ENCODE results near the gene PRPH. TPM values are rescaled to one million over a fixed set of nuclear protein-coding genes. Genes with fewer than 3 reads are reported as not detected.
"Not testable (repeated sequence)": the region's sequence is repeated elsewhere in the genome, so short reads cannot be mapped to it uniquely, and the experiment has no call there.

The PRPH gene
- total RNA-seq, 1 experiment from 2014 or later = 3.9 TPM

DNA sequence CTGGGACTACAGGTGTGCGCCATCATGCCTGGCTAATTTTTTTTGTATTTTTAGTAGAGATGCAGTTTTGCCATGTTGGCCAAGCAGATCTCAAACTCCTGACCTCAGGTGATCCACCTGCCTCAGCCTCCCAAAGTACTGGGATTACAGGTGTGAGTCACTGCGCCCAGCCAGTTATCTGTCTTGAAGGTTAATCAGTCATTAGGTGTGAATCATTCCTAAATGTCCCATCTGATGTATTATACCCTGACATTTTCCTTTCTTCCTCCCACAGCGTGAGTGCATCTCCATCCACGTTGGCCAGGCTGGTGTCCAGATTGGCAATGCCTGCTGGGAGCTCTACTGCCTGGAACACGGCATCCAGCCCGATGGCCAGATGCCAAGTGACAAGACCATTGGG is 25.8 kb upstream of the PRPH start:
- H3K27me3 ChIP-seq; H3K4me3 ChIP-seq; DNase-seq; H3K9me3 ChIP-seq (replicated peaks): not testable (repeated sequence)
- H3K36me3 ChIP-seq = peaks cover 40% of the 10 kb centered on the region
- peaks cover 20% of the 10 kb centered on the region for H3K4me1 ChIP-seq
- H3K27ac ChIP-seq = peak overlapping the region; percentile 42

DNA sequence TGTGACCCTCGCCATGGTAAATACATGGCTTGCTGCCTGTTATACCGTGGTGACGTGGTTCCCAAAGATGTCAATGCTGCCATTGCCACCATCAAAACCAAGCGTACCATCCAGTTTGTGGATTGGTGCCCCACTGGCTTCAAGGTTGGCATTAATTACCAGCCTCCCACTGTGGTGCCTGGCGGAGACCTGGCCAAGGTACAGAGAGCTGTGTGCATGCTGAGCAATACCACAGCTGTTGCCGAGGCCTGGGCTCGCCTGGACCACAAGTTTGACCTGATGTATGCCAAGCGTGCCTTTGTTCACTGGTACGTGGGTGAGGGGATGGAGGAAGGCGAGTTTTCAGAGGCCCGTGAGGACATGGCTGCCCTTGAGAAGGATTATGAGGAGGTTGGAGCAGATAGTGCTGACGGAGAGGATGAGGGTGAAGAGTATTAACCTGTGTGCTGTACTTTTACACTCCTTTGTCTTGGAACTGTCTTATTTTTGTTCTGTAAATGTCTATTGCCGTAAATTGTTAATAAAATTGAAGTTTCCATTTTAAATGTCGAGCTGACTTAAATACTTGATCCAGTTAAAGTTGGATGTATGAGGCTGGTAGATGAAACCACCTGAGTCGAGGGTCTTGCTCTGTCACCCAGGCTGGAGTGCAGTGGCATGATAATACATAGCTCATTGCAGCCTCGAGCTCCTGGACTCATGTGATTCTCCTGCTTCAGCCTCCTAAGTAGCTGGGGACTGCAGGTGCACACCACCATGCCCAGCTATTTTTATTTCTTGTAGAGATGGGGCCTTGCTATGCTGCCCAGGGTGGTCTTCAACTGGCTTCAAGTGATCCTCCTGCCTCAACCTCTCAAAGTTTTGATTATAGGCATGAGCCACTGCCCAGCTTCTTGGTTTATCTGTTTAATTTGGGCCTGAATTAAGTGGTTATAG is 21.9 kb upstream of the PRPH start:
- Histone ChIP-seq H3K9me3 (replicated peaks) (no peaks in the 10 kb centered on the region), H3K36me3 (peaks cover 28% of the 10 kb centered on the region), H3K4me3 (no peak overlapping the region), H3K27me3 (no peaks in the 10 kb centered on the region), H3K4me1 (peaks cover 18% of the 10 kb centered on the region), H3K27ac (no peak overlapping the region)
- DNase-seq = no peak

DNA sequence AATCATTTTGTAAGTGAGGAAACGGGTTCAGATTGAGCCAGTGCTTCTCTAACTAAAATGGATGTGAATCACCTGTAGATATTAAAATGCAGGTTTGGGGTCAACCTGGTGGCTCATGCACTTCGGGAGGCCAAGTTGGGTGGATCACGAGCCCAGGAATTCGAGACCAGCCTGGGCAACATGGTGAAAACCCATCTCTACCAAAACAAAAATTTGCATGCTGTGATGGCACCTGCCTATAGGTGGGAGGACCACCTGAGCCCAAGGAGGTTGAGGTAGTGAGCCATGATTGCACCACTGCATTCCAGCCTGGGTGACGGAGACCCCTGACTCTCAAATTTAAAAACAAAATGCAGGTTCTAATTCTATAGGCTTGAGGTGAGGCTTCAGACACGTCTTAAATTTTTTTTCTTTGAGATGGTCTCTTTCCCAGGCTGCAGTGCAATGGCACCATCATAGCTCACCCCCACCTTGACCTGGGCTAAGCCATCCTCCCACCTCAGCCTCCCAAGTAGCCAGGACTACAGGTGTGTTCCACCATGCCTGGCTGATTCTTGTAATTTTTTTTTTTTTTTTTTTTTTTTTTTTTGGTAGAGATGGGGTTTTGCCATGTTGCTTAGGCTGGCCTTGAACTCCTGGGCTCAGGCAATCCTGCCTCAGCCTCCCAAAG is 21.1 kb upstream of the PRPH start:
- no peak for DNase-seq
- Histone ChIP-seq H3K27me3 (no peaks in the 10 kb centered on the region), H3K27ac (no peak overlapping the region), H3K4me3 (no peak overlapping the region), H3K4me1 (peaks cover 13% of the 10 kb centered on the region), H3K36me3 (peaks cover 28% of the 10 kb centered on the region), H3K9me3 (replicated peaks) (no peaks in the 10 kb centered on the region)

GRCh38 chr12:49274396-49275069 is 20.4 kb upstream of the PRPH start:
- H3K36me3 ChIP-seq = peaks cover 28% of the 10 kb centered on the region
- H3K4me3 ChIP-seq = no peak overlapping the region
- H3K9me3 ChIP-seq (replicated peaks) = no peaks in the 10 kb centered on the region
- H3K27ac ChIP-seq = no peak overlapping the region
- H3K27me3 ChIP-seq = no peaks in the 10 kb centered on the region
- no peak for DNase-seq
- peaks cover 10% of the 10 kb centered on the region for H3K4me1 ChIP-seq

DNA sequence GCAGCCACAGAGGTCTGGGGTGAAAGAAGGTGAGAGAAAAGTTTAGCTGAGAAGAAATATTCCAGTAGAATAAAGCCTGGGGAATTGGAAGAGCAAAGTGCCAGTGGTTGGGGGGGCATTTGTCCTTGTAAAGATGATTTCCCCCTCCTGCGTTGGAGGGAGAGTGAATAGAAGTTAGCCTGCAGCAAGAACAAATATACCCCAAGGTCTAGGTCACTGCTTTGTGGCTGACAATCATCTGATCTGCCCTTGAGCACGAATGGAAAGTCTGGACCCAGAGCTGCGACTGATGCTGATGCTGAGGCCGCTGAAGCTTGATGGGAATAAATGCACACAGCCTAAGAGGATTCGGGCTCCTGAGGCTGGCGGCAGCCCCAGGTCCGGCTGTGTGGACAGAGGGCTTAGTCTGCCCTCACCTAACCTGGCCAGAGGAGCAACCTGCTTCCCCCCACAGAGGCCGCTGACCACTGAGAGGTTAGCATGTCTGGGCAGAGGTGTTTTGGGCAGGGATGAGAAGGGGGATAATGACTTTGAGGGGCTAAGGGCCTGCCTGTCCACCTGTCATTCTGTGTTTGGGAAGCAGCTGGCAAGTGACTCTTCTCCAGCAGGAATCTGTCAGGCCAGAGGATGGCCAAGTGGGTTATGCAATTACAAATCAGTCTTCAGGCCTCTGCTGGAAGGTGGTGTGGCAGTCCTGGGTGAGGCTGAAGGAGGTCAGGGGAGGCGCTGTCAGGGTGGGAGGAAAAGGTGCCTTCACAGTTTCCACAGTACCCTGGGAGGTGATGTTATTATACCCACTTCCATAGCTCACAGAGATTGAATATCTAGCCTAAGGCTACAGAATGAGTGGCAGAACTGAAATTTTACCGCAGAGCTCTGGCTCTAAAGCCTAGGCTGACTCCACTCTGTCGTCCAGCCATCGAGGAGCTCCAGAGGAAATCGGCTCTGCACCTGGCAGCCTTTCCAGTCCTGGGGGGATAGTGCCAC is 18.4 kb upstream of the PRPH start:
- Histone ChIP-seq H3K36me3 (peaks cover 8% of the 10 kb centered on the region), H3K27me3 (no peaks in the 10 kb centered on the region), H3K27ac (no peak overlapping the region), H3K9me3 (replicated peaks) (no peaks in the 10 kb centered on the region), H3K4me1 (peaks cover 13% of the 10 kb centered on the region), H3K4me3 (no peak overlapping the region)
- DNase-seq = peak in 1 of 2 experiments; percentile 49

GRCh38 chr12:49277466-49277865 is 17.5 kb upstream of the PRPH start:
- no peaks in the 10 kb centered on the region for H3K9me3 ChIP-seq (replicated peaks)
- H3K36me3 ChIP-seq = peaks cover 4% of the 10 kb centered on the region; the same call in 1 of the 2 replicates
- H3K4me1 ChIP-seq = peaks cover 13% of the 10 kb centered on the region
- H3K4me3 ChIP-seq = no peak overlapping the region
- no peak for DNase-seq
- no peak overlapping the region for H3K27ac ChIP-seq
- H3K27me3 ChIP-seq = no peaks in the 10 kb centered on the region

DNA sequence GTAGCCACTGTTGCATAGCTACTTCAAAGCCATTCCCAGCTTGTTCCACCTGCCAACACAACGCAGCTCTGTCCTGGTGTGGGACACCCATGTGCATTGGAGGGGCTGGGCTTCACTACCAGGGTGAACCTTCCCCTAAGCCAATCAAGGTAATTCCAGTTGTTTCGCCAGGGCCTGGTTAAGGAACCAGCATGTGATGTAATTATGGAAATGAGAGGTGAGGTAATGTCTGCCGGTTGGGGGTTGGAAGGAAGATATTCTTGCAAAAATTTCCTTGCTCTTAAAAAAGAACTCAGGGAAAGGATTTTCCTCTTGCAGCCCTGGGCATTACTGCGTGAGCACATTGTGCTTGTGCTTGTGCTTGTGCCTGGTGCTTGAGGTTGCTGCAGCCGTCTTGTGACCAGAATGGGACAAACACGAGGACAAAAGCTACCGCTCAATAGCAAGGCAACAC is 15.2 kb upstream of the PRPH start:
- Histone ChIP-seq H3K36me3 (no peaks in the 10 kb centered on the region), H3K27ac (no peak overlapping the region), H3K4me3 (no peak overlapping the region), H3K9me3 (replicated peaks) (no peaks in the 10 kb centered on the region), H3K27me3 (no peaks in the 10 kb centered on the region), H3K4me1 (peaks cover 22% of the 10 kb centered on the region)
- peak in 1 of 2 experiments; percentile 33 for DNase-seq

GRCh38 chr12:49280545-49280944 is 14.4 kb upstream of the PRPH start:
- DNase-seq = not testable (repeated sequence)

GRCh38 chr12:49282302-49282701 is 12.6 kb upstream of the PRPH start:
- H3K4me1 ChIP-seq = peaks cover 13% of the 10 kb centered on the region
- no peaks in the 10 kb centered on the region for H3K9me3 ChIP-seq (replicated peaks)
- H3K36me3 ChIP-seq = no peaks in the 10 kb centered on the region
- no peak overlapping the region for H3K4me3 ChIP-seq
- H3K27me3 ChIP-seq = no peaks in the 10 kb centered on the region
- no peak for DNase-seq
- H3K27ac ChIP-seq = no peak overlapping the region

More at GRCh38 chr12:49280545-49280944, 14.4 kb upstream of the PRPH start:
- not testable (repeated sequence) for H3K27me3 ChIP-seq; H3K9me3 ChIP-seq (replicated peaks); H3K27ac ChIP-seq; H3K36me3 ChIP-seq; H3K4me3 ChIP-seq
- H3K4me1 ChIP-seq = peaks cover 22% of the 10 kb centered on the region

DNA sequence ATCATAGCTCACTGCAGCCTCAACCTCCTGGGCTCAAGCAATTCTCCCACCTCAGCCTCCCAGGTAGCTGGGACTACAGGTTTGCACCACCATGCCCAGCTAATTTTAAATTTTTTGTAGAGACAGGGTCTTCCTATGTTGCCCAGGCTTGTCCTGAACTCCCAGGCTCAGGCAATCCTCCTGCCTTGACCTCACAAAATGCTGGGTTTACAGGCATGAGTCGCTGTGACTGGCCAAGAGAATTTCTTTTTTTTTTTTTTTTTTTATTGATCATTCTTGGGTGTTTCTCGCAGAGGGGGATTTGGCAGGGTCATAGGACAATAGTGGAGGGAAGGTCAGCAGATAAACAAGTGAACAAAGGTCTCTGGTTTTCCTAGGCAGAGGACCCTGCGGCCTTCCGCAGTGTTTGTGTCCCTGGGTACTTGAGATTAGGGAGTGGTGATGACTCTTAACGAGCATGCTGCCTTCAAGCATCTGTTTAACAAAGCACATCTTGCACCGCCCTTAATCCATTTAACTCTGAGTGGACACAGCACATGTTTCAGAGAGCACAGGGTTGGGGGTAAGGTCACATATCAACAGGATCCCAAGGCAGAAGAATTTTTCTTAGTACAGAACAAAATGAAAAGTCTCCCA is 12.1 kb upstream of the PRPH start:
- not testable (repeated sequence) for H3K27me3 ChIP-seq; H3K27ac ChIP-seq; H3K36me3 ChIP-seq; DNase-seq; H3K9me3 ChIP-seq (replicated peaks); H3K4me3 ChIP-seq
- H3K4me1 ChIP-seq = peaks cover 13% of the 10 kb centered on the region

GRCh38 chr12:49283541-49284429 is 11.2 kb upstream of the PRPH start:
- no peaks in the 10 kb centered on the region for H3K36me3 ChIP-seq
- peak overlapping the region; percentile 26; the same call in 1 of the 2 replicates for H3K4me3 ChIP-seq
- peaks cover 13% of the 10 kb centered on the region; the same call in 1 of the 2 replicates for H3K4me1 ChIP-seq
- H3K9me3 ChIP-seq (replicated peaks) = no peaks in the 10 kb centered on the region
- H3K27ac ChIP-seq = peak overlapping the region; percentile 45
- H3K27me3 ChIP-seq = no peaks in the 10 kb centered on the region
- DNase-seq = peak; percentile 58 to 67

- no peaks in the 10 kb centered on the region for H3K36me3 ChIP-seq
- no peak for DNase-seq
These were observed 10.3 kb upstream of the PRPH start for GRCh38 chr12:49284672-49285071.

DNA sequence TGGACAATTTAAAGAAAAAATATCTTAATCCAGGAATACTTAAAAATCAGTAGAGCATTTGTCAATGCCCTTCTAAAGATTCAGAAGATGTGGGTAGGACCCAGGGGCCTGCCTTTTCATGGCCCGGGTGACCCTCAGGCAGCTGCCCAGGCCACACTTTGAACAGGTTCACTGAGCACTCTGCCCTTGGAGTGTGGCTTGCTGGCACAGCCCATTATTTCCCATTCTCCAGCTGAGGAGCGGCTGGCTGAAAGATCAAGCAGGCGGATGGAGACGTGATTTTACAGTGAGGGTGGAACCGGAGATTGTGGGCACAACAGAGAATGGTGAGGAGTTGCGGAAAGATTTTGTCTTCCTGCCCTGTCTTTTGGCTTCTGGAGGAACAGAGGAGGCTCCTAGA is 7.1 kb upstream of the PRPH start:
- DNase-seq = no peak

More at GRCh38 chr12:49284672-49285071, 10.3 kb upstream of the PRPH start:
- H3K9me3 ChIP-seq (replicated peaks) = no peaks in the 10 kb centered on the region
- no peak overlapping the region for H3K27ac ChIP-seq
- H3K4me3 ChIP-seq = no peak overlapping the region
- no peaks in the 10 kb centered on the region for H3K27me3 ChIP-seq
- peaks cover 10% of the 10 kb centered on the region; the same call in 1 of the 2 replicates for H3K4me1 ChIP-seq

More for the DNA sequence above, 7.1 kb upstream of the PRPH start:
- no peak overlapping the region for H3K4me3 ChIP-seq
- H3K36me3 ChIP-seq = no peaks in the 10 kb centered on the region
- H3K27ac ChIP-seq = no peak overlapping the region
- H3K27me3 ChIP-seq = no peaks in the 10 kb centered on the region
- H3K9me3 ChIP-seq (replicated peaks) = no peaks in the 10 kb centered on the region
- peaks cover 6% of the 10 kb centered on the region; the same call in 1 of the 2 replicates for H3K4me1 ChIP-seq
